Suprapubic skin (tissue), 4 donors: Measurements from ENCODE around the gene HPSE2.

ENCODE experiments used
- CTCF ChIP-seq, 2 donors: fragments of 200-600 bp in 1 of 2; fragments of 450-650 bp in 1 of 2; sonication (generic) in 1 of 2; IDR thresholded peaks; one replicate each; pipeline ENCODE4 v1.5.1; 2016 to 2019; ENCODE audit warnings: antibody characterized with exemption in 2 of 2, mild to moderate bottlenecking in 1 of 2, moderate library complexity in 1 of 2
- POLR2A ChIP-seq, 2 donors: fragments of 450-650 bp; IDR thresholded peaks; one replicate each; pipeline ENCODE4 v1.6.1; 2017; ENCODE audit warnings: antibody characterized with exemption in 2 of 2, mild to moderate bottlenecking in 2 of 2, moderate library complexity in 2 of 2
- POLR2AphosphoS5 ChIP-seq, 3 donors: sonication (generic); formaldehyde crosslinking; IDR thresholded peaks; one replicate each; pipeline ENCODE4 v1.6.1; 2017; ENCODE audit warnings: antibody characterized with exemption in 3 of 3

DNA sequence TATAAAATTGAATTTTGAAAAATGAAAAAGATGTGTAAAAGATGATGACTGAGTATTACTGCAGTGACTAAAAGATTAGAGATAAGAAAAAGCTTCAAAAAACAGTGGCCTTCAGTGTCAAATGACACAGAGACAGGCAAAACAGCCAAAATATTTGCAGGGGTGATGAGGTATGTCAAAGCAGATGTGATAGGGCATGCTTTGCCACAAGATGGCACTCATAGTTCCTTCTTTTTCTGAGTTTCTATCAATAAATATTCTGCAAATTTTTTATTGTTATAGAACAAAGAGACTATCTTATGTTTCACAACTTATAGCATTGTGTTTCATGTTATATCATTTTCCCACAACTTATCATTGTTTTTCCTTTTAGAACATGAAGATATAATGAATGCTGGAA is 444.8 kb downstream of the HPSE2 start:
- TF ChIP-seq CTCF (IDR thresholded peaks at IDR 0.05) (no peak), POLR2AphosphoS5 (IDR thresholded peaks at IDR 0.05) (no peak), POLR2A (IDR thresholded peaks at IDR 0.05) (no peak)
